Chondrocyte (in vitro differentiated cells): Measurements from ENCODE around the gene TLE5. TPM values are rescaled to one million over a fixed set of nuclear protein-coding genes. Genes with fewer than 3 reads are reported as not detected.

Experiments
- DNase-seq: peaks from one replicate; pipeline ENCODE4 v3.0.0; 2021; ENCODE audit warnings: mixed read lengths, low spot score
- H3K27ac Mint-ChIP-seq: one replicate; pipeline ENCODE4 v1.8.0; 2021; ENCODE audit warnings: mild to moderate bottlenecking, moderate library complexity, mixed read lengths; ENCODE audit not compliant: unreplicated experiment
- H3K27me3 Mint-ChIP-seq: 2 replicates; pipeline ENCODE4 v1.8.0; 2021; ENCODE audit warnings: low read depth, mixed read lengths
- H3K36me3 Mint-ChIP-seq: 2 replicates; pipeline ENCODE4 v1.8.0; 2021; ENCODE audit warnings: low read depth, mixed read lengths
- H3K4me1 Mint-ChIP-seq: 2 replicates; pipeline ENCODE4 v1.8.0; 2021; ENCODE audit warnings: low read depth, mild to moderate bottlenecking, mixed read lengths
- H3K4me3 Mint-ChIP-seq: one replicate; pipeline ENCODE4 v1.8.0; 2021; ENCODE audit warnings: mild to moderate bottlenecking, moderate library complexity, mixed read lengths; ENCODE audit not compliant: unreplicated experiment
- H3K9me3 Mint-ChIP-seq: 2 replicates; pipeline ENCODE4 v1.8.0; 2021; ENCODE audit warnings: low read depth, mixed read lengths
- CTCF ChIP-seq: fragments of 200-600 bp; sonication (generic); IDR thresholded peaks from 2 replicates; pipeline ENCODE4 v1.5.0; 2021; ENCODE audit warnings: antibody characterized with exemption, mild to moderate bottlenecking, moderate library complexity
- total RNA-seq: library from RNA; stranded (reverse); gene quantifications from 3 replicates; pipeline ENCODE4 v1.2.1, GENCODE V29; 2021

The TLE5 gene
- total RNA-seq, 1 donor from 2014 or later, result 303 TPM

GRCh38 chr19:3027292-3027691, 35.0 kb downstream of the TLE5 start:
- Mint-ChIP-seq H3K27me3 (peaks cover 31% of the 10 kb centered on the region), H3K4me3 (peak overlapping the region; percentile 3), H3K36me3 (peaks cover 3% of the 10 kb centered on the region), H3K27ac (no peak overlapping the region), H3K4me1 (no peaks in the 10 kb centered on the region), H3K9me3 (no peaks in the 10 kb centered on the region)
- DNase-seq, result no peak
- no peak for TF ChIP-seq CTCF

- DNase-seq, result no peak
- Mint-ChIP-seq H3K27me3 (peaks cover 29% of the 10 kb centered on the region), H3K4me3 (no peak overlapping the region), H3K4me1 (no peaks in the 10 kb centered on the region), H3K9me3 (no peaks in the 10 kb centered on the region), H3K27ac (no peak overlapping the region), H3K36me3 (peaks cover 3% of the 10 kb centered on the region)
- no peak for TF ChIP-seq CTCF
Observed at GRCh38 chr19:3026768-3027167, 35.5 kb downstream of the TLE5 start.

GRCh38 chr19:3025549-3025886, 36.8 kb downstream of the TLE5 start:
- H3K9me3 Mint-ChIP-seq, result no peaks in the 10 kb centered on the region
- H3K27ac Mint-ChIP-seq, result no peak overlapping the region
- no peak for DNase-seq
- peaks cover 1% of the 10 kb centered on the region for H3K4me1 Mint-ChIP-seq
- TF ChIP-seq CTCF, result no peak
- peaks cover 22% of the 10 kb centered on the region for H3K27me3 Mint-ChIP-seq
- peaks cover 2% of the 10 kb centered on the region for H3K36me3 Mint-ChIP-seq
- no peak overlapping the region for H3K4me3 Mint-ChIP-seq

- H3K36me3 Mint-ChIP-seq, result peaks cover 2% of the 10 kb centered on the region
- H3K27me3 Mint-ChIP-seq, result peaks cover 19% of the 10 kb centered on the region
- no peak overlapping the region for H3K27ac Mint-ChIP-seq
- no peak overlapping the region for H3K4me3 Mint-ChIP-seq
- H3K9me3 Mint-ChIP-seq, result no peaks in the 10 kb centered on the region
- TF ChIP-seq CTCF, result no peak
- peaks cover 4% of the 10 kb centered on the region for H3K4me1 Mint-ChIP-seq
- no peak for DNase-seq
Observed at GRCh38 chr19:3024870-3025548, 37.3 kb downstream of the TLE5 start.

GRCh38 chr19:3024509-3024869, 37.8 kb downstream of the TLE5 start:
- Mint-ChIP-seq H3K27ac (no peak overlapping the region), H3K4me1 (peaks cover 4% of the 10 kb centered on the region), H3K9me3 (no peaks in the 10 kb centered on the region), H3K27me3 (peaks cover 19% of the 10 kb centered on the region), H3K36me3 (peaks cover 2% of the 10 kb centered on the region), H3K4me3 (no peak overlapping the region)
- DNase-seq, result no peak
- no peak for TF ChIP-seq CTCF
